Neural crest cell (in vitro differentiated cells): Measurements from ENCODE around the gene ASB11. TPM values are rescaled to one million over a fixed set of nuclear protein-coding genes. Genes with fewer than 3 reads are reported as not detected.
A peak's percentile ranks its signal among the peaks of the same experiment; 100 is the strongest.

Experiments used
- DNase-seq: peaks from one replicate; pipeline ENCODE4 v3.0.0; 2021; ENCODE audit warnings: low read depth, mixed read lengths, low spot score
- H3K27ac Mint-ChIP-seq: one replicate; pipeline ENCODE4 v1.8.0; 2021; ENCODE audit warnings: mild to moderate bottlenecking, mixed read lengths; ENCODE audit not compliant: unreplicated experiment
- H3K27me3 Mint-ChIP-seq: 2 replicates; pipeline ENCODE4 v1.8.0; 2021; ENCODE audit warnings: low read depth, mild to moderate bottlenecking, mixed read lengths
- H3K36me3 Mint-ChIP-seq: 2 replicates; pipeline ENCODE4 v1.8.0; 2021; ENCODE audit warnings: low read depth, mild to moderate bottlenecking, mixed read lengths
- H3K4me1 Mint-ChIP-seq: 2 replicates; pipeline ENCODE4 v1.8.0; 2021; ENCODE audit warnings: mixed read lengths
- H3K4me3 Mint-ChIP-seq: one replicate; pipeline ENCODE4 v1.8.0; 2021; ENCODE audit warnings: mild to moderate bottlenecking, mixed read lengths
- H3K9me3 Mint-ChIP-seq: 2 replicates; pipeline ENCODE4 v1.8.0; 2021; ENCODE audit warnings: mixed read lengths
- CTCF ChIP-seq: fragments of 200-600 bp; sonication (generic); conservative IDR thresholded peaks from 2 replicates; pipeline ENCODE4 v1.5.0; 2021; ENCODE audit warnings: antibody characterized with exemption, mild to moderate bottlenecking
- total RNA-seq: library from RNA; stranded (reverse); gene quantifications from 2 replicates; pipeline ENCODE4 v1.2.1, GENCODE V29; 2021

ASB11 gene
- total RNA-seq, 1 donor from 2014 or later: not detected

- no peaks in the 10 kb centered on the region for H3K27me3 Mint-ChIP-seq
- no peak for TF ChIP-seq CTCF
- peak within 1 kb of the TSS; percentile 97 for H3K27ac Mint-ChIP-seq
- H3K4me3 Mint-ChIP-seq: peak within 1 kb of the TSS; percentile 92
- no peaks in the 10 kb centered on the region for H3K36me3 Mint-ChIP-seq
- peaks cover 39% of the 10 kb centered on the region for H3K4me1 Mint-ChIP-seq
- peak; percentile 74 for DNase-seq
- H3K9me3 Mint-ChIP-seq: no peaks in the 10 kb centered on the region
Measured at GRCh38 chrX:15335135-15336022, 19.9 kb upstream of the ASB11 start, which contains the start of gene PIGA. Gene PIGA, minus strand, starts transcription at chrX:15335523. Its CDS starts 3,593 bp downstream, at chrX:15331930.

GRCh38 chrX:15334561-15334960, 19.1 kb upstream of the ASB11 start:
- H3K9me3 Mint-ChIP-seq: no peaks in the 10 kb centered on the region
- TF ChIP-seq CTCF: no peak
- peak overlapping the region; percentile 97 for H3K27ac Mint-ChIP-seq
- H3K27me3 Mint-ChIP-seq: no peaks in the 10 kb centered on the region
- H3K36me3 Mint-ChIP-seq: no peaks in the 10 kb centered on the region
- no peak for DNase-seq
- peak overlapping the region; percentile 92 for H3K4me3 Mint-ChIP-seq
- H3K4me1 Mint-ChIP-seq: peaks cover 31% of the 10 kb centered on the region

GRCh38 chrX:15328821-15329220, 13.4 kb upstream of the ASB11 start:
- DNase-seq: no peak
- Mint-ChIP-seq H3K36me3 (no peaks in the 10 kb centered on the region), H3K27me3 (peaks cover 2% of the 10 kb centered on the region), H3K9me3 (no peaks in the 10 kb centered on the region), H3K4me1 (no peaks in the 10 kb centered on the region), H3K4me3 (no peak overlapping the region), H3K27ac (peak overlapping the region; percentile 83)
- no peak for TF ChIP-seq CTCF

GRCh38 chrX:15328131-15328530, 12.7 kb upstream of the ASB11 start:
- no peak for TF ChIP-seq CTCF
- Mint-ChIP-seq H3K27ac (no peak overlapping the region), H3K4me1 (no peaks in the 10 kb centered on the region), H3K36me3 (no peaks in the 10 kb centered on the region), H3K9me3 (no peaks in the 10 kb centered on the region), H3K4me3 (no peak overlapping the region), H3K27me3 (peaks cover 4% of the 10 kb centered on the region)
- DNase-seq: no peak

- H3K9me3 Mint-ChIP-seq: no peaks in the 10 kb centered on the region
- no peak overlapping the region for H3K4me3 Mint-ChIP-seq
- peaks cover 7% of the 10 kb centered on the region for H3K27me3 Mint-ChIP-seq
- no peak for DNase-seq
- H3K4me1 Mint-ChIP-seq: peaks cover 17% of the 10 kb centered on the region
- H3K27ac Mint-ChIP-seq: no peak overlapping the region
- H3K36me3 Mint-ChIP-seq: peaks cover 5% of the 10 kb centered on the region
- TF ChIP-seq CTCF: no peak
Measured at GRCh38 chrX:15322472-15322871, 7.0 kb upstream of the ASB11 start.
